ENCODE measurements around the gene SUGP1.

DNA sequence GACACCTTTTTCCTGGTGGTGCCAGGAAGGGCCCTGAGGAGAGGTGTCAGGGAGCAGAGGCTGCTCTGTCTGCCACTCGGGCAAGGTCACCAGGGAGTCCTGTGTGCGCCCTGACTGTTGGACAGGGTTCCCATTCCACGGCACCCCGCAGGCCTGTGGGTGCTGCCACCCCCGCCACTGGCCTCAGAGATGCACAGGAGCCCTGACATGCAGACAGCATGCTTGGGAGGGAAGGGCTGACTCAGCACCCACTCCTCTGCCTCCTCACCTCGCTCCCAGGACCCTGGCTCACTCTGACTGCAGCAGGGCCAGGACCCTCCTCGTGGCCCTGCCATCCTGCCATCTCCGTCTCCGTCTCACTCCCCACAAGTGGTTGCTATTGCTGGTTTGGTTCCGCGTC, 25.7 kb upstream of the SUGP1 start:
- TF ChIP-seq, protein P1, sequence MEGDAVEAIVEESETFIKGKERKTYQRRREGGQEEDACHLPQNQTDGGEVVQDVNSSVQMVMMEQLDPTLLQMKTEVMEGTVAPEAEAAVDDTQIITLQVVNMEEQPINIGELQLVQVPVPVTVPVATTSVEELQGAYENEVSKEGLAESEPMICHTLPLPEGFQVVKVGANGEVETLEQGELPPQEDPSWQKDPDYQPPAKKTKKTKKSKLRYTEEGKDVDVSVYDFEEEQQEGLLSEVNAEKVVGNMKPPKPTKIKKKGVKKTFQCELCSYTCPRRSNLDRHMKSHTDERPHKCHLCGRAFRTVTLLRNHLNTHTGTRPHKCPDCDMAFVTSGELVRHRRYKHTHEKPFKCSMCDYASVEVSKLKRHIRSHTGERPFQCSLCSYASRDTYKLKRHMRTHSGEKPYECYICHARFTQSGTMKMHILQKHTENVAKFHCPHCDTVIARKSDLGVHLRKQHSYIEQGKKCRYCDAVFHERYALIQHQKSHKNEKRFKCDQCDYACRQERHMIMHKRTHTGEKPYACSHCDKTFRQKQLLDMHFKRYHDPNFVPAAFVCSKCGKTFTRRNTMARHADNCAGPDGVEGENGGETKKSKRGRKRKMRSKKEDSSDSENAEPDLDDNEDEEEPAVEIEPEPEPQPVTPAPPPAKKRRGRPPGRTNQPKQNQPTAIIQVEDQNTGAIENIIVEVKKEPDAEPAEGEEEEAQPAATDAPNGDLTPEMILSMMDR (IDR thresholded peaks at IDR 0.05): no peak
- no peak for TF ChIP-seq POLR2A (IDR thresholded peaks at IDR 0.05)

All from testis (tissue), 2 donors.